ENCODE data around the gene ZNF808.
A peak's percentile ranks its signal among the peaks of the same experiment; 100 is the strongest.
"Not testable (repeated sequence)": the region's sequence is repeated elsewhere in the genome, so short reads cannot be mapped to it uniquely, and the experiment has no call there.

The ZNF808 gene

GRCh38 chr19:52600639-52601024 is 73.2 kb downstream of the ZNF808 start:
- no peak for DNase-seq

- DNase-seq: peak; percentile 3
Observed at GRCh38 chr19:52601025-52601973, 73.8 kb downstream of the ZNF808 start.

- not testable (repeated sequence) for DNase-seq
Observed at GRCh38 chr19:52601974-52602366, 74.5 kb downstream of the ZNF808 start.

GRCh38 chr19:52602941-52603340 is 75.5 kb downstream of the ZNF808 start:
- no peak for DNase-seq

- DNase-seq: no peak
Observed at GRCh38 chr19:52603558-52604207, 76.2 kb downstream of the ZNF808 start.

Data from NCI-H1694 treated with DMSO at 0.1 percent for 48 hours (cell line).